ENCODE results near the gene ITPKC.

ITPKC gene

DNA sequence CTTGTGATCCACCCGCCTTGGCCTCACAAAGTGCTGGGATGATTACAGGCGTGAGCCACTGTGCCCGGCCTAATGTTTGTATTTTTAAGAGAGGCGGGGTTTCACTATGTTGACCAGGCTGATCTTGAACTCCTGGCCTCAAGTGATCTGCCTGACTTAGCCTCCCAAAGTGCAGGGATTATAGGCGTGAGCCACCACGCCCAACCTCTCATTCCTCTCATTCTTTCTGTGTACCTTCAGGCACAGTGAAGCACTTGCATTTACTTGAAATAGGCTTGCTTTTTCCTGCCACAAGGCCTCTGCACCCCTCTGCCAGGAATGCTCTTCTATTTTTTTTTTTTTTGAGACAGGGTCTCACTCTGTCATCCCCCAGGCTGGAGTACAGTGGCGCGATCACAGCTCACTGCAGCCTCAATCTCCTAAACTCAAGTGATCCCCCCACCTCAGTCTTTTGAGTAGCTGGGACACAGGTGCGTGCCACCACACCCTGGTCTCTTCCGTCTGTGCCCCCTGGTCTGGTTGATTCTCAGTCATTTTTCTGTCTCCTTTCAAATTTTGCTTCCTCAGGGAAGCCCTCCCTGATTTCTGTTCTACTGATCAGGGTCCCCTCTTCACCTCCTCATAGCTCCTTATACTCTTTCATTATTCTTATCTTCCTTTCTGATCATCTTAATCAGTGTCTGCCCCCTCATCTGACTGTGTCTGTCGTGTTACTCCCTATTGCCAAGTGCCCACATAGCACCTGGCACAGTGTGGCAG, 18.3 kb downstream of the ITPKC start:
- no peaks in the 10 kb centered on the region for H3K36me3 ChIP-seq (ENCODE audit: insufficient read depth)
- TF ChIP-seq, protein P1, sequence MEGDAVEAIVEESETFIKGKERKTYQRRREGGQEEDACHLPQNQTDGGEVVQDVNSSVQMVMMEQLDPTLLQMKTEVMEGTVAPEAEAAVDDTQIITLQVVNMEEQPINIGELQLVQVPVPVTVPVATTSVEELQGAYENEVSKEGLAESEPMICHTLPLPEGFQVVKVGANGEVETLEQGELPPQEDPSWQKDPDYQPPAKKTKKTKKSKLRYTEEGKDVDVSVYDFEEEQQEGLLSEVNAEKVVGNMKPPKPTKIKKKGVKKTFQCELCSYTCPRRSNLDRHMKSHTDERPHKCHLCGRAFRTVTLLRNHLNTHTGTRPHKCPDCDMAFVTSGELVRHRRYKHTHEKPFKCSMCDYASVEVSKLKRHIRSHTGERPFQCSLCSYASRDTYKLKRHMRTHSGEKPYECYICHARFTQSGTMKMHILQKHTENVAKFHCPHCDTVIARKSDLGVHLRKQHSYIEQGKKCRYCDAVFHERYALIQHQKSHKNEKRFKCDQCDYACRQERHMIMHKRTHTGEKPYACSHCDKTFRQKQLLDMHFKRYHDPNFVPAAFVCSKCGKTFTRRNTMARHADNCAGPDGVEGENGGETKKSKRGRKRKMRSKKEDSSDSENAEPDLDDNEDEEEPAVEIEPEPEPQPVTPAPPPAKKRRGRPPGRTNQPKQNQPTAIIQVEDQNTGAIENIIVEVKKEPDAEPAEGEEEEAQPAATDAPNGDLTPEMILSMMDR (conservative IDR thresholded peaks at IDR 0.05; ENCODE audit: low read depth, low read length) = no peak
- H3K27me3 ChIP-seq (ENCODE audit: insufficient read depth, low read depth) = no peaks in the 10 kb centered on the region
- H3K4me3 ChIP-seq (IDR thresholded peaks at IDR 0.05; ENCODE audit: insufficient read depth, low read depth, low read length) = no peak overlapping the region
- H4K20me1 ChIP-seq (ENCODE audit: insufficient read depth) = no peaks in the 10 kb centered on the region
- H3K4me1 ChIP-seq (ENCODE audit: low read depth, poor library complexity, severe bottlenecking) = no peaks in the 10 kb centered on the region
- no peak overlapping the region for H3K4me2 ChIP-seq
- H2AFZ ChIP-seq (ENCODE audit: low read depth) = no peak overlapping the region
- H3K79me2 ChIP-seq (ENCODE audit: insufficient read depth, low read depth) = no peaks in the 10 kb centered on the region
- no peak overlapping the region for H3K27ac ChIP-seq
- no peak overlapping the region for H3K9ac ChIP-seq

DNA sequence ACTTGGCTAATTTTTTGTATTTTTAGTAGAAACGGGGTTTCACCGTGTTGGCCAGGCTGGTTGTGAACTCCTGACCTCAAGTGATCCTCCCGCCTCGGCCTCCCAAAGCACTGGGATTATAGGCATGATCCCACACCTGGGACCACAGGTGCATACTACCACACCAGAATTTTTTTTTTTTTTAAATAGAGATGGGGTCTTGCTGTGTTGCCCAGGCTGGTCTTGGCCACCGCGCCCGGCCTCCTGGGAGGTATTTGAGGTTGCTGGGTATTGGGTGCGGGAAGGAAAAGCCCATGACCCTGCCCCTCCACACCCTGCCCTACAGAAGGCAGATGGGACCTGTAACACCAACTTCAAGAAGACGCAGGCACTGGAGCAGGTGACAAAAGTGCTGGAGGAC, 19.7 kb downstream of the ITPKC start:
- Histone ChIP-seq H3K4me1 (ENCODE audit: low read depth, poor library complexity, severe bottlenecking) (no peaks in the 10 kb centered on the region), H3K27me3 (ENCODE audit: insufficient read depth, low read depth) (no peaks in the 10 kb centered on the region), H3K4me2 (no peak overlapping the region), H2AFZ (ENCODE audit: low read depth) (no peak overlapping the region), H3K79me2 (ENCODE audit: insufficient read depth, low read depth) (no peaks in the 10 kb centered on the region), H3K36me3 (ENCODE audit: insufficient read depth) (no peaks in the 10 kb centered on the region), H3K4me3 (IDR thresholded peaks at IDR 0.05; ENCODE audit: insufficient read depth, low read depth, low read length) (no peak overlapping the region), H3K27ac (no peak overlapping the region), H4K20me1 (ENCODE audit: insufficient read depth) (no peaks in the 10 kb centered on the region), H3K9ac (no peak overlapping the region)
- TF ChIP-seq, protein P1 (conservative IDR thresholded peaks at IDR 0.05; ENCODE audit: low read depth, low read length) = no peak

DNA sequence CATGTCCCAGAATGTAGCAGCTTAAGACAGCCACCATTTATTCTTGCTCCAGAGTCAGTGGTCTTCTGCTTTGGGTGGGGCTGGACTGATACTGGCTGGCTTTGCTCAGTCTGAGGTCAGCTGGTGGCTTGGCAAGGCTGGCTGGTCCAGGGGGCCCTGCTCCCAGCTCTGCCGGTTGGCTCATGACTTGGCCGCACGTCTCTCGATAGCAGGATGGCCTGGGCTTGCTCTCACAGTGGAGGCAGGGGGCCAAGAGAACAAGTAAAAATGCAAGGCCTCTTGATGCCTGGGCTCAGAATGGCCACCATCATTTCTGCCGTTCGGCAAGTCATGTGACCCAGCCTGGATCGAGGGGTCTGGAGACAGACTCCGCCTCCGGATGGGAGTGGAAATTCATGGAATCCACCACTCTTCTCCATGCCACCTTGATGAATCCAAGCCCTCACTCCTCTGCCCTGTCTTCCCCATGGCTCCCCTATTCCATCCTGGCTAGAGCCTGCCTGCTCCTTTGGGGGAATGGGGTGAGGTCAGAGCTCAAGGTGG, 20.3 kb downstream of the ITPKC start:
- no peaks in the 10 kb centered on the region for H3K27me3 ChIP-seq (ENCODE audit: insufficient read depth, low read depth)
- no peak overlapping the region for H3K4me3 ChIP-seq (IDR thresholded peaks at IDR 0.05; ENCODE audit: insufficient read depth, low read depth, low read length)
- no peak overlapping the region for H2AFZ ChIP-seq (ENCODE audit: low read depth)
- H3K79me2 ChIP-seq (ENCODE audit: insufficient read depth, low read depth) = no peaks in the 10 kb centered on the region
- H3K9ac ChIP-seq = no peak overlapping the region
- H3K36me3 ChIP-seq (ENCODE audit: insufficient read depth) = no peaks in the 10 kb centered on the region
- TF ChIP-seq, protein P1 (conservative IDR thresholded peaks at IDR 0.05; ENCODE audit: low read depth, low read length) = no peak
- H4K20me1 ChIP-seq (ENCODE audit: insufficient read depth) = no peaks in the 10 kb centered on the region
- no peaks in the 10 kb centered on the region for H3K4me1 ChIP-seq (ENCODE audit: low read depth, poor library complexity, severe bottlenecking)
- no peak overlapping the region for H3K4me2 ChIP-seq
- no peak overlapping the region for H3K27ac ChIP-seq

DNA sequence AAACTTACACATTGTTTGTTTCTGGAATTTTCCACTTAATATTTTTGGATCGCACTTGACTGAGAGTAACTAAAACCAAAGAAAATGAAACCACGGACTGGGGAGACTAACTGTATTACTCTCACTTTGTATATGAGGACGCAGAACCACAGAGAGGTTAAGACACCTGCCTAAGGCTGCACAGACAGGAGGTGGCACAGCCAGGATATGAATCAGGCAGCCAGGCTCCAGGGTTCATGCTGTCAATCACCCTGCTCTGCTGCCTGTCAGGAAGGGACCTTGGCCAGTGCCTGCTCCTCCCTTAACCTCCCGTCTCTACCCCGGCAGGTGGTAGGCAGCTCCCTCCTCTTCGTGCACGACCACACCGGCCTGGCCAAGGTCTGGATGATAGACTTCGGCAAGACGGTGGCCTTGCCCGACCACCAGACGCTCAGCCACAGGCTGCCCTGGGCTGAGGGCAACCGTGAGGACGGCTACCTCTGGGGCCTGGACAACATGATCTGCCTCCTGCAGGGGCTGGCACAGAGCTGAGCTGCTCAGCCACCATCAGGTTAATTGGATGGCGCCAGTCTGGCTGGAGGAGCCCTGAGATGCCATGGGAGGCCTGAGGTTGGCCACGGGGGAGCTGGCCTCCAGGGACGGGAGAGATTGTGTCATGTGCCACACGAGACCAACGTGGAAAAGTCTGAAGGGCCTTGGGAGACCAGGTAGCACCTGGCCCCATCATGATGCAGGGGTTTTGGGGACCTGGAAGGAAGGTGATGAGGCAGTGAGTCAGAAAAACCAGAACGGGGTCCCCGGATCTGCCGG, 22.3 kb downstream of the ITPKC start:
- H3K79me2 ChIP-seq (ENCODE audit: insufficient read depth, low read depth) = no peaks in the 10 kb centered on the region
- TF ChIP-seq, protein P1 (conservative IDR thresholded peaks at IDR 0.05; ENCODE audit: low read depth, low read length) = no peak
- no peak overlapping the region for H3K9ac ChIP-seq
- H3K27ac ChIP-seq = no peak overlapping the region
- no peak overlapping the region for H3K4me3 ChIP-seq (IDR thresholded peaks at IDR 0.05; ENCODE audit: insufficient read depth, low read depth, low read length)
- no peaks in the 10 kb centered on the region for H3K27me3 ChIP-seq (ENCODE audit: insufficient read depth, low read depth)
- no peaks in the 10 kb centered on the region for H4K20me1 ChIP-seq (ENCODE audit: insufficient read depth)
- H3K36me3 ChIP-seq (ENCODE audit: insufficient read depth) = no peaks in the 10 kb centered on the region
- H3K4me2 ChIP-seq = no peak overlapping the region
- no peaks in the 10 kb centered on the region for H3K4me1 ChIP-seq (ENCODE audit: low read depth, poor library complexity, severe bottlenecking)
- H2AFZ ChIP-seq (ENCODE audit: low read depth) = no peak overlapping the region
